GM12872 (cell line): Measurements from ENCODE around the gene ENDOV.

Experiments
- TF ChIP-seq, protein P1 (sequence below): IDR thresholded peaks from 3 replicates; pipeline ENCODE4 v1.5.1; 2011; ENCODE audit warnings: low read depth, mild to moderate bottlenecking, low read length, moderate library complexity; ENCODE audit not compliant: insufficient read depth

Gene ENDOV

DNA sequence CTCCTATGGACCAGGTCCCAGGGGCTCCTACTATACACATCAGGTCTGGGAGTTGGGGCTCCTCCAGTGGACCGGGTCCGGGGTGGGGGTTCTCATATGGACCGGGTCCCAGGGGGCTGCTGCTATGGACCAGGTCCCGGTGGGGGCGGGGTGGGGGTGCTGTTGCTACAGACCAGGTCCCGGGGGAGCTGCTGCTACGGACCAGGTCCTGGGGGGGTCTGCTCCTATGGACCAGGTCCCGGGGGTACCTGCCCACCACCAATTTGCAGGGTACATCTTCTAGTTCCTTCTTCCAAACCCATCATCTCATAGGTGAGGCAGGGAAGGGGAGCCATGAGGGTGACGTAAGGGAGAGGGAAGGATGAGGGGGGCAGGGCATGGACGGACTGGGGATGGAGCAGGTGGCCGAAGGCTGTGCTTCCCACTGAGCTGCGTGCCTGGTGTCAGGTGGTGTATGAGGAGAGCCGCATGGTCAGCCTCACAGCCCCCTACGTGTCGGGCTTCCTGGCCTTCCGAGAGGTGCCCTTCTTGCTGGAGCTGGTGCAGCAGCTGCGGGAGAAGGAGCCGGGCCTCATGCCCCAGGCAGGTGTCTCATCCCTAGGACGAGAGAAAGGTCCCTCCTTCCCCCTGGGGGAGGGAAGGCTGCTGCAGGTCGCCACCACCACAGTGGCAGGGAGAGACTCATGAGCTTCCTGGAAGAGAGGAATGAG, 6.6 kb downstream of the ENDOV start:
- TF ChIP-seq, protein P1, sequence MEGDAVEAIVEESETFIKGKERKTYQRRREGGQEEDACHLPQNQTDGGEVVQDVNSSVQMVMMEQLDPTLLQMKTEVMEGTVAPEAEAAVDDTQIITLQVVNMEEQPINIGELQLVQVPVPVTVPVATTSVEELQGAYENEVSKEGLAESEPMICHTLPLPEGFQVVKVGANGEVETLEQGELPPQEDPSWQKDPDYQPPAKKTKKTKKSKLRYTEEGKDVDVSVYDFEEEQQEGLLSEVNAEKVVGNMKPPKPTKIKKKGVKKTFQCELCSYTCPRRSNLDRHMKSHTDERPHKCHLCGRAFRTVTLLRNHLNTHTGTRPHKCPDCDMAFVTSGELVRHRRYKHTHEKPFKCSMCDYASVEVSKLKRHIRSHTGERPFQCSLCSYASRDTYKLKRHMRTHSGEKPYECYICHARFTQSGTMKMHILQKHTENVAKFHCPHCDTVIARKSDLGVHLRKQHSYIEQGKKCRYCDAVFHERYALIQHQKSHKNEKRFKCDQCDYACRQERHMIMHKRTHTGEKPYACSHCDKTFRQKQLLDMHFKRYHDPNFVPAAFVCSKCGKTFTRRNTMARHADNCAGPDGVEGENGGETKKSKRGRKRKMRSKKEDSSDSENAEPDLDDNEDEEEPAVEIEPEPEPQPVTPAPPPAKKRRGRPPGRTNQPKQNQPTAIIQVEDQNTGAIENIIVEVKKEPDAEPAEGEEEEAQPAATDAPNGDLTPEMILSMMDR, result no peak

DNA sequence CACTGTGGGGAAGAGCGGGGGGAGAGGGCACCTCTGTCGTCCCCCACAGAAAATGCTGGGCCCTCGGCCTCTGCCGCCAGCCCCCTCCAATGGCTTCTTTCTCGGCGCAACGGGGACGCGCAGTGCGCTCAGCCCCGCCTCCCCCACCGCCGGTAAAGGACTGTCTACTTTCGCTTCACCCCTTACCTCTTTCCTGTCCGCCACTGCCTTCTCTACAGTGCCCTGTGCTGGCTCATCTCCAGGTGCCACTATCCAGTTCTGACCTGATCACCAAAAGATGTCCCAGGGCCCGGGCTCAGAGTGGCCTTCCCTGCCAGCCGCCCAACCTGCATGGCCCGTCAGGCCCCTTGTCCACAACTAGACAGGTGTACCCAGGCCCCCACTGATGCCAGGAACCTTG, 7.3 kb downstream of the ENDOV start:
- TF ChIP-seq, protein P1, result no peak

GRCh38 chr17:80422981-80423380, 8.0 kb downstream of the ENDOV start:
- TF ChIP-seq, protein P1, result no peak

DNA sequence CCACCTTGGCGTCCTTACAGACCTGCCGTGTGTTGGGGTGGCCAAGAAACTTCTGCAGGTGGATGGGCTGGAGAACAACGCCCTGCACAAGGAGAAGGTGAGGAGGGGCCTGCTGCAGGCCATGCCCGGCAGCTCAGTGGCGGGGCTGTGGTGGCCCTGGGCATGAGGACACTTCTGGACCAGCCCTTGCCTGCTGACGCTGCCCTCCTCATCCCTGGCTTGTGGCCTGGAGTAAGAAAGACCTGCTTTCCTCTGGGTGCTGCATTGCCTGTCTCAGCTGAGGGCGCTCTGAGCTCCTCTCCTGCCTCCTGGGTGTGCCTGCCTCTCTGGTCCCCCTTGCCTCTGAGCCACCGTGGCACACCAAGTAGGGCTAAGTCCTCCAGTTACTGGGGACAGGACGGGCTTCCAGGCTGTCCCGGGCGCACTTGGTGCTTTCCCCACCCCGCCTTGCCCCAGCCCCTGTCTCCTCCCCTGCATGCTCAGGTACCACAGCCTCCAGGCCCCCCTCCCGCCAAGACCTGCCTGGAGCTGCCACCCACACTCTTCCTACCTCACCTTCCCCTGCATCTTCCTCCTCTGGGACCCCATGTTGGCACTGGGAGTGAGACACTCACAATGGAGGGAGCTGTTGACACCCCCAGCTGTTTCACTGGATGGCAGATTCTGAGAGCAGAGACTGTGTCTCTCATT, 8.7 kb downstream of the ENDOV start:
- TF ChIP-seq, protein P1, result no peak

DNA sequence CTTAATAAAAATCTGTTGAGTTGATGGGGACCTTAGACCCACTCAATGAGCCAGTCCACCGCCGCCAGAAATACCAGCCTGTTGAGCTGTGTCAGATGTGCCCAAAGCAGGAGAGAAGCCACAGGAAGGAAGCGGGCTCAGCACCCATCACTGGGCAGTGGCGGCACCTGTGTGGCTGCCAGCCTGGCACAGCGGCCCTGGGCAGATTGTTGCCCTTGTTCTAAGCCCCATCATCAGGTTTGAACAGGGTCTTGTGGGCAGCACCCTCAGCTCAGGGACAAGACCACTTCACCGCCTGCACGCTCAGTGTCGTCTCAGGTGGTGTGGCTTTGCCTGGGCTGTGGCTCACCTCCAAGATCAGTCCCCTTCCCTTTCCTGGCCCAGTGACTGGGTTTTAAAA, 9.3 kb downstream of the ENDOV start:
- TF ChIP-seq, protein P1, result no peak

DNA sequence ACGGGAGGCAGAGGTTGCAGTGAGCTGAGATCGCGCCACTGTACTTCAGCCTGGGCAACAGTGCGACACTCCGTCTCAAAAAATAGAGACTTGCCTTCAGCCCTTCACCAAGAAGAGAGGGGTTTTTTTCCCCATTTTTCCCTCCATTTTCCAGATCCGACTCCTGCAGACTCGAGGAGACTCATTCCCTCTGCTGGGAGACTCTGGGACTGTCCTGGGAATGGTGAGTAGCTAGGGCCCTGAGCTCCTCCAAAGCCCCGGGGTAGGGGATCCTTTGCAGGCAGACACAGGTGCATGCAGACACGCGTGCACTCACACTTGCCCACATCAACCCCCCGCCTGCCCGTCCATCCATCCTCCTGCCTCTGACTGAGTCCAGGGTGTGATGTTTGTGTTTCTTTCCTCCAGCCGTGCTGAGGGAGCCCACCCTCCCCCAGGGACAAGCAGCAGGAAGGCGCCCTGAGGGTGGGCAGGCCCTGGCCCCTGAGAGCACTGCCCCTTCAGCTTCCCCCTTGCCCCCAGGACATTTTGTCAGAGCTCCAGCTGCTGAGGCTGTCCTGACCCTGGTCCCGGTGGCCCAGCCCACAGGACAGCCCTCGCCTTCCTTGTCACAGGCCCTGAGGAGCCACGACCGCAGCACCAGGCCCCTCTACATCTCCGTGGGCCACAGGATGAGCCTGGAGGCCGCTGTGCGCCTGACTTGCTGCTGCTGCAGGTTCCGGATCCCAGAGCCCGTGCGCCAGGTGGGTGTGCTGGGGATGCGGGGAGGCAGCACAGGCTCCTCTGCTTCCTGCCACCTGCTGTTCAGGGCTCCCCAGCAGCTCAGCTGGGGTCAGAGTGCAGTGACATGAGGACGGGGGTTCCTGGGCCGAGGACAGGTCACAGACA, 10.2 kb downstream of the ENDOV start:
- TF ChIP-seq, protein P1, result no peak

DNA sequence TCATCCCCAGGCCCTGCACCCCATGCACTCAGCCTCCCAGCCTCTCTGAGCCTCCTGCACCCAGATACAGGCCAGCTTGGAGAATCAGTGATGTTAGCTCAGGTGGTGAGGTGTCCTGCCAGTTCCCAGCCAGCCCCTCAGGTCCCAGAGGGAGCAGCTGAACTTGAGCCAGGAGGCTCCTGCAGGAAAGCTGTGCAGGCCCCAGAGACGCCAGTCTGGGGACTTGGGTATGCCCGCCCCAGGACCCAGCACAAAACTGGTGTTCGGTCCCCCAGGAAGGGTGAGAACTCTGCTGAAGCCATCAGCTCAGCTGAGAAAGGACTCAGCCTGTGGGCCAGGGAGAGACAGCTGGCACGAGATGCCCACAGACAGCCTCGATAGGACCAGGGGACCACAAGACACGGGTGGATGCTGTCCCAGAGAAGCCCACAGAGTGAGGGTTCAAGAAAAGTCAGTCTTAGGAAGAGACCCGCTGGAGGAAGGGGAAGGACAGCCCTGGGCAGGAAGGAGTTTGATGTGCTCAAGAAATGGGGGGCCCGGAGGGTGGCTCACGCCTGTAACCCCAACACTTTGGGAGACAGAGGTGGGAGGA, 11.0 kb downstream of the ENDOV start:
- TF ChIP-seq, protein P1, result no peak
